Heart right ventricle (tissue), 16 donors: ENCODE measurements around the gene CYTH1. TPM values are rescaled to one million over a fixed set of nuclear protein-coding genes. Genes with fewer than 3 reads are reported as not detected.

Experiments used
- ATAC-seq, 8 donors: fragments of 200-7000 bp; cut with Tn5 transposase; one replicate each; pipeline ENCODE4 v1.9.1; 2020; ENCODE audit warnings: mild to moderate bottlenecking in 8 of 8, moderate library complexity in 8 of 8, moderate number of reproducible peaks in 1 of 8
- DNase-seq, 2 donors: peaks; one replicate each; pipeline ENCODE4 v3.0.0-alpha.2; 2020
- H3K27ac ChIP-seq, 10 donors: fragments of 200-600 bp; sonication (generic) in 2 of 10; one replicate each; pipeline versions ENCODE4 v1.5.0 to v1.8.0; 2020 to 2022; ENCODE audit warnings: mild to moderate bottlenecking in 3 of 10
- H3K27me3 ChIP-seq, 7 donors: fragments of 200-600 bp; one replicate each; pipeline ENCODE4 v1.8.0; 2021 to 2022; ENCODE audit warnings: mild to moderate bottlenecking in 2 of 7
- H3K36me3 ChIP-seq, 9 donors: fragments of 200-600 bp; sonication (generic) in 1 of 9; one replicate each; pipeline versions ENCODE4 v1.5.0 to v1.8.0; 2020 to 2022; ENCODE audit warnings: mild to moderate bottlenecking in 2 of 9
- H3K4me1 ChIP-seq, 9 donors: fragments of 200-600 bp; sonication (generic) in 1 of 9; one replicate each; pipeline versions ENCODE4 v1.5.0 to v1.8.0; 2020 to 2022; ENCODE audit warnings: mild to moderate bottlenecking in 4 of 9
- H3K4me3 ChIP-seq, 10 donors: fragments of 200-600 bp; sonication (generic) in 2 of 10; one replicate each; pipeline versions ENCODE4 v1.5.0 to v1.8.0; 2020 to 2022; ENCODE audit warnings: mild to moderate bottlenecking in 7 of 10, moderate library complexity in 2 of 10
- H3K9me3 ChIP-seq, 11 donors: fragments of 200-600 bp in 10 of 11; sonication (generic) in 2 of 11; one replicate each; pipeline versions ENCODE4 v1.5.0 to v1.8.0; 2013 to 2022; ENCODE audit warnings: mild to moderate bottlenecking in 2 of 11, control low read depth in 1 of 11, moderate library complexity in 1 of 11
- WGBS, 2 donors: extraction: QIAGEN DNeasy Blood & Tissue Kit; methylation state at CpG; one replicate each; pipeline ENCODE4 v1.1.7; 2013; ENCODE audit warnings: inconsistent platforms in 1 of 2; 5-methylcytosine and 5-hydroxymethylcytosine counted together
- intact Hi-C, 10 donors: fragments of 100-400 bp; cut with DNase I; formaldehyde crosslinking; loops; one replicate each; pipeline versions ENCODE4 v1.11.1 to v1.14.2; 2022
- polyA plus RNA-seq, 2 donors: library from polyadenylated mRNA; stranded (reverse); fragments of 200-250 nt; gene quantifications; one replicate each; pipeline ENCODE4 v1.2.3, GENCODE V29; 2013
- total RNA-seq, 10 donors: library from RNA; stranded (reverse); fragmentation: NEBNext Ultra II Directional in 3 of 10; extraction: Animal tissue kit (Norgen Biotek cat#: 25700) in 3 of 10; gene quantifications; one replicate each; pipeline versions ENCODE4 v1.2.1 to v1.2.4, GENCODE V29; 2021 to 2023
- TF ChIP-seq, protein P1 (sequence below), 9 donors: fragments of 200-600 bp; sonication (generic) in 2 of 9; IDR thresholded peaks; one replicate each; pipeline versions ENCODE4 v1.5.0 to v1.8.0; 2021 to 2022; ENCODE audit warnings: antibody characterized with exemption in 9 of 9, mild to moderate bottlenecking in 5 of 9, moderate library complexity in 1 of 9
- donor health status: Arrhythmogenic right ventricular cardiomyopathy.
- donor health status: ischemic (EF 13 %, LVEDD 7.1; RV severe dilation, severe dysfunction).
- donor health status: healthy with polysubstance abuse.
- donor health status: DM: no; HTN: yes; CAD: no.
- donor health status: DM: no; HTN: no; CAD: no.
- donor health status: ischemic (EF 25% LVEDD 6.9; RV normal size, moderate dysfunction).
- donor health status: ischemic (EF 25% LVEDD 5.7; RV mildly dilated, moderate dysfunction).
- donor health status: healthy.
- donor health status: DM: yes; HTN: yes; CAD: no.
- donor health status: Ischemic cardiomyopathy.
- donor health status: ischemic (EF 35%, LVEDD 5.7; RV mildly dilated, moderate dysfunction).
- donor health status: nonischemic (EF 11% LVEDD 7.7; RV severe dilation, severe dysfunction).
- donor health status: DM: yes; HTN: yes; CAD: no.
- donor health status: PGD.
- donor health status: ischemic (EF 29% LVEDD 5.4; RV normal size, mild dysfunction).
- donor health status: nonischemic (EF 23%, LVEDD 6.1; RV moderate dilation, normal function).

Gene CYTH1
- total and polyA plus RNA-seq, 12 donors: 22.3 to 46.9 (median 32.5) TPM

GRCh38 chr17:78788451-78788850 is 6.4 kb upstream of the CYTH1 start:
- peaks cover 0 to 47% (median 35%) of the 10 kb centered on the region in 9 donors for H3K4me1 ChIP-seq
- no peaks in the 10 kb centered on the region for H3K9me3 ChIP-seq
- no peak overlapping the region for H3K4me3 ChIP-seq
- H3K27me3 ChIP-seq: no peaks in the 10 kb centered on the region
- no peak for DNase-seq
- WGBS, 2 donors: 87 to 90% methylated on average over 7 of the region's 7 CpGs
- intact Hi-C loops: no loop called here
- H3K36me3 ChIP-seq: peaks cover 0 to 8% (median 0%) of the 10 kb centered on the region in 9 donors
- TF ChIP-seq, protein P1, sequence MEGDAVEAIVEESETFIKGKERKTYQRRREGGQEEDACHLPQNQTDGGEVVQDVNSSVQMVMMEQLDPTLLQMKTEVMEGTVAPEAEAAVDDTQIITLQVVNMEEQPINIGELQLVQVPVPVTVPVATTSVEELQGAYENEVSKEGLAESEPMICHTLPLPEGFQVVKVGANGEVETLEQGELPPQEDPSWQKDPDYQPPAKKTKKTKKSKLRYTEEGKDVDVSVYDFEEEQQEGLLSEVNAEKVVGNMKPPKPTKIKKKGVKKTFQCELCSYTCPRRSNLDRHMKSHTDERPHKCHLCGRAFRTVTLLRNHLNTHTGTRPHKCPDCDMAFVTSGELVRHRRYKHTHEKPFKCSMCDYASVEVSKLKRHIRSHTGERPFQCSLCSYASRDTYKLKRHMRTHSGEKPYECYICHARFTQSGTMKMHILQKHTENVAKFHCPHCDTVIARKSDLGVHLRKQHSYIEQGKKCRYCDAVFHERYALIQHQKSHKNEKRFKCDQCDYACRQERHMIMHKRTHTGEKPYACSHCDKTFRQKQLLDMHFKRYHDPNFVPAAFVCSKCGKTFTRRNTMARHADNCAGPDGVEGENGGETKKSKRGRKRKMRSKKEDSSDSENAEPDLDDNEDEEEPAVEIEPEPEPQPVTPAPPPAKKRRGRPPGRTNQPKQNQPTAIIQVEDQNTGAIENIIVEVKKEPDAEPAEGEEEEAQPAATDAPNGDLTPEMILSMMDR (IDR thresholded peaks at IDR 0.05): no peak
- ATAC-seq: no peak
- H3K27ac ChIP-seq: peak overlapping the region in 1 of 10 donors; percentile 73

GRCh38 chr17:78787444-78787843 is 5.4 kb upstream of the CYTH1 start:
- intact Hi-C loops: no loop called here
- Histone ChIP-seq H3K27ac (no peak overlapping the region), H3K36me3 (peaks cover 0 to 5% (median 0%) of the 10 kb centered on the region in 9 donors), H3K4me3 (no peak overlapping the region), H3K27me3 (no peaks in the 10 kb centered on the region), H3K9me3 (no peaks in the 10 kb centered on the region), H3K4me1 (peaks cover 0 to 52% (median 42%) of the 10 kb centered on the region in 9 donors)
- 92 to 95% methylated on average over 7 of the region's 7 CpGs for WGBS, 2 donors
- DNase-seq (no peak), ATAC-seq (no peak)
- TF ChIP-seq, protein P1 (IDR thresholded peaks at IDR 0.05): no peak

GRCh38 chr17:78785663-78786057 is 3.6 kb upstream of the CYTH1 start:
- DNase-seq (no peak), ATAC-seq (no peak)
- Histone ChIP-seq H3K36me3 (peaks cover 0 to 3% (median 0%) of the 10 kb centered on the region in 9 donors), H3K4me1 (peaks cover 0 to 39% (median 31%) of the 10 kb centered on the region in 9 donors), H3K27ac (peak overlapping the region in 1 of 10 donors; percentile 26), H3K27me3 (no peaks in the 10 kb centered on the region), H3K9me3 (no peaks in the 10 kb centered on the region), H3K4me3 (no peak overlapping the region)
- TF ChIP-seq, protein P1 (IDR thresholded peaks at IDR 0.05): no peak
- intact Hi-C loops: no loop called here
- 98 to 100% methylated on average over 1 of the region's 1 CpG for WGBS, 2 donors

DNA sequence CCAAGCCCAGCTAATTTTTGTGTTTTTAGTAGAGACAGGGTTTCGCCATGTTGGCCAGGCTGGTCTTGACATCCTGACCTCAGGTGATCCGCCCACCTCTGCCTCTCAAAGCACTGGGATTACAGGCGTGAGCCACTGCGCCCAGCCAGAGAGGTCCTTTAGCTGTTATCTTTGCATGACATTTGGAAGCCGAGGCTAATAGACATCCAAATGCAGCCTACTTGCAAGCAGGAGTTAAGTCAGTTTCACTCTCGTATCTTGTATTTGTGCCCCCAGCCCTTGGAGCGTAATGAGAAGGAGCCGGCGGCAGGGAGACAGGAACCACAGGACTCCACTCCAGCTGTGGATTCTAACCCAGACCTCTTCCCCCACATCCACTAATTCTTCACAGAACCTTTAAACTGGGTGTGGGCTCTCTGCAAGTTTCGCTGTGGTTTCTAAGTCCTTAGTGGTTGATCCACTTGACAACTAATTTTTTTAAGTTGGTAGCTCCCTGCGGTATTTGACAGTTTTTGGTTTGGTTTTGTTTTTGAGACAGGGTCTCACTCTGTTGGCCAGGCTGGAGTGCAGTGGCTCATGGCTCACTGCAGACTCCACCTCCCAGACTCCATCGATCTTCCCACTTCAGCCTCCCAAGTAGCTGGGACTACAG is 3.1 kb upstream of the CYTH1 start:
- Histone ChIP-seq H3K27ac (peak overlapping the region in 1 of 10 donors; percentile 26), H3K36me3 (peaks cover 0 to 3% (median 0%) of the 10 kb centered on the region in 9 donors), H3K4me1 (peaks cover 0 to 39% (median 31%) of the 10 kb centered on the region in 9 donors), H3K9me3 (no peaks in the 10 kb centered on the region), H3K27me3 (no peaks in the 10 kb centered on the region), H3K4me3 (no peak overlapping the region)
- TF ChIP-seq, protein P1 (IDR thresholded peaks at IDR 0.05): no peak
- DNase-seq (no peak), ATAC-seq (no peak)
- intact Hi-C loops: no loop called here
- 84 to 91% methylated on average over 12 of the region's 12 CpGs for WGBS, 2 donors
